Measurements from ENCODE around the gene GTF2F2.
"Not testable (repeated sequence)": the region's sequence is repeated elsewhere in the genome, so short reads cannot be mapped to it uniquely, and the experiment has no call there.

Gene GTF2F2

GRCh38 chr13:45257638-45258333 lies 137.5 kb downstream of the GTF2F2 start:
- DNase-seq: no peak

DNA sequence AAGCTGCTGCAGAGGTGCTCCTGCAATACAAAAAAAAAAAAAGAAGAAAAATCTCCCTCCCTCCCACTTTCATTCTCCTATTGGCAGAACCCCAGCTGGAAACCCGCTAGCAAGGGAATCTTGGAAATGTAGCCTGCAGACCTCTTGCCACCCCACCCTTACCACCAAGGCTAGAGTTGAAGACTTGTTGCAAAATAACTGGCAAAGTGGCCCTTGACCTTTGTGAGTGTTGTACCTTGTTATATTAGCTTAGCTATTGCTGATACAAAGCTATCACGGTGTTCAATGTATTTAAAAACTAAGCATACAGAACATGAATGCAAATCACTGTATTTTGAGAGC lies 138.0 kb downstream of the GTF2F2 start:
- DNase-seq: no peak

GRCh38 chr13:45267215-45267614 lies 146.9 kb downstream of the GTF2F2 start:
- DNase-seq: no peak

DNA sequence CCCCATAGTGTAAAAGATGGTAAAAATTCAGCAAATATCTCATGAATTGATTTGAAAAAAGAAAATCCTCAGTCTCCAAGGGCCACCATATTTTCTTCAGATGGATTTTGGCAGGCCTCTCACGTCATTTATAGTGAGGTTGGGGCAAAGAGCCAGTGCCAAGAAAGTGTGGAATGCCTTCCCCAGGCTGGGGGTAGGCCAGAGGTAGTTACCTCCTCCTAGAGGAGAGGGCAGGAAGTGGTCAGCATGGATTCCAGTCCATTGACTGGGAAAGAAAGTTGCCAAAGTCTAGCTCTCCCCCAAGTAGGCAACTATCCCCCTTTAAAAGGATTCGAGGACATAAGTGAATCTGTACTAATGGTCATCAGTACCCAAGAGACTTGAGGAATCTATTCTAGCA lies 148.9 kb downstream of the GTF2F2 start:
- DNase-seq: no peak

DNA sequence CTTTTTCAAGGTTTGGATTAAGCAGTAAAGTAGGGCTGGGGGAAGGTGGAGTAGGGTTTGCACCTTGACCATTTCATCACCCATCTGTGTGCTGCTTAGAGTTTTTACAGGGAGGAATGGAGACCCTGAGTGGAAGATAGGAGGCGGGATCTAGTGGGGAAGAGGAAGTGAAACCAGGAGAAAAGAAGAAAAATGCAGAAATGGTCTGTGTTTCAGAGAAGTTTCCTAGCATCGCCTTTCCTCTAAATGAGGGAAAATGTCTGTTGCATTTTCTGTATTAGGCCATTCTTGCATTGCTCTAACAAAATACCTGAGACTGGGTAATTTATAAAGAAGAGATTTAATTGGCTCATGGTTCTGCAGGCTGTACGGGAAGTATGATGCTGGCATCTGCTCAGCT lies 156.6 kb downstream of the GTF2F2 start:
- DNase-seq: no peak

DNA sequence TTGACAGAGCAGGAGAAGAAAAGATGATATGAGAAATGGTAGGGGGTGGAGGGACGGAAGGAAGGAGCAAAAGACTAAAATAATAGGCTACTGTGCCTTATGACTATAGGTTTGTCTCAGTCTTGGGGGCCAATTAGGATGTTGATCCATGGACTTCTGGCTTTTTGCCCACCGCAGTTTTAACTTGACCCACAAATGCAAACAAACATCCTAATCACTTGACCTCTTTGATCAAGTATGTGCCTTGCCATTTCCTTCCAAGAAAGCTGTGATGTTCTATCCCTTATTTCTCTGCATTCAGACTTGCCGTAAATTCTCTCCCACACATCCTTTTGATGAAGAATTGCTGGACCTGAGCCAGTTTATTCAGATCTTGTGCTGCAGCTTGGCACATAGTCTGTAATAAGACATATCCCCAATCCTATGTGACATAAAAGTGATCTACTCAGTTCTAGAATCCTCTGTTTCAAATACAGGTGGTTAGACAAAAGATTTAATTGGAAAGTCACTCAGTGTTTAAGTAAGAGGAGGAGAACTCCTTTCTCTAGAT lies 157.9 kb downstream of the GTF2F2 start:
- no peak for DNase-seq

GRCh38 chr13:45280011-45280410 lies 159.7 kb downstream of the GTF2F2 start:
- no peak for DNase-seq

DNA sequence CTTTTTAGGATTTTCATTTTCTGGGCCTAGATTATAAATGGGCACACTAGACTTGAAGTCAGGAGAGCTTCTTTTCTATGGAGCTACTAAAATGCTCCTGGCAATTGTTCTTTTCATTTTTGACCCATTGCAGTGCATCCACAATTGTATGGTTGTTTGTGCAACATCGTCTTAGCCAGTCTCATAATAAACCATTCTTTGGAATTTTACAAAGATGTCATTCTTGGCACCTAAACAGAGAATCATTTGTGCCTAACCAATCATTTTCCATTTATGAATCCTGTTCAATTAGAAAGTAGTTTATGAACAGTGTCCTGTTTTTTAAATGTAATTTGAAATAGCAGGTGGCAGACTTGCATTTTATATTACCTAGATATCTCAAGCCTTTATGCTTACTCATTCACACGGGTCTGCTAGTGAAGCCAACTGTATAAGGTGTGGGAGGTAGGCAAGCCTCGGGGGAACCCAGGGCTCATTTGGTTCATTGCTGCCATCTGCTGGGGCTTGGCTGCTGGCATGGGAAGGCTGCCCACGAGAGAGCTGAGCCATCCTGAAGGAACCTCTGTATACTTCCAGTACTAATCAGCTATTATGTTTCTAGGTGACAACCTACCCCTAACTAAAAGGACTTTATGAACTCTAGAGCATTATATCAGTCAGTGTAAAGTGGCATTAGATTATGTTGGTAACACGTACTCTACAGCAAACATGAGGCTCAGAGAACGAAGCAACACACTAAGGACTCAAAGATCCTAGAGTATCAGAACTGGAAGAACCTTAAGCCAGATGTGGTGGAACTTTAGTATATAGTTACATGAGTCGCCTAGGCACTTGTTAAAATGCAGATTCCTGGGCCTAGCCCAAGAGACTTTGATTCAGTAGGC lies 160.7 kb downstream of the GTF2F2 start:
- DNase-seq: peak; percentile 55

DNA sequence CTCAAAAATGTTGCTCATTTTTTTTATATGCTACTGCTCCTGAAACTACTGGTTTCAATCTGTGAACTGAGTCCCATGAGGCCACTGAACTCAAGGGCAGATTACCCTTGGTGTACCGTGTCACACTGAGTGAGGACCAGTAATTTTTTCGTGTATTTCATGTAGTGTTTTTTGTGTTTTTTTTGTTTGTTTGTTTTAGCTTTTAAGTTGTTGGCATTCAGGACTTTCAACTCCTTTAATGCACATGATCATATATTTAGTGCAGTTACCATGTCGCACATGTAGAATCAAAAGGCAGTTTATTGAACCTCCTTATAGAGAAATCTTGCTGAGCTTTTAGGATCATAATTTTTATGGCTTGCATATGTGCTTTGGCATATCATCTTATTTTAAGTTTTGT lies 162.7 kb downstream of the GTF2F2 start:
- DNase-seq: no peak

GRCh38 chr13:45289936-45290563 lies 169.7 kb downstream of the GTF2F2 start:
- no peak for DNase-seq

- no peak for DNase-seq
Observed at GRCh38 chr13:45292176-45292575, 171.9 kb downstream of the GTF2F2 start.

DNA sequence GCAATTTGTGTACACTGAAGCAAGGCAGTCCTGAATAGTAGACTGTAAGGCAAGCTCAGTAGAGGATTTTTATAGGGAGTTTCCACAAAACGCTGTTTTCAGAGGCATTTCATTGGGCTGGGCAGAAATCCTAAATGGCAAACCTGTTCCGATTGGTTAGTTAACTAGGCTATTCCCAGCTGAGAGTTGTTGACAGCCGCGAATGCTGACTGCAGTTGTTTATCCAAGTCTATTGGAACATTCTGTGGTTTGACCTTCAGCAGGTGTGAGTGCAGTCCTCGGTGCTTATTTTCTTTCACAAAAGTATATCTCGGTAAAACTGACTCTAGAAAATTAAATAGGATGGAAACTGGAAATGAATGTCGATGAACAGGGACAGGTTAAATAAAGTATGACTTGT lies 175.2 kb downstream of the GTF2F2 start:
- no peak for DNase-seq

- no peak for DNase-seq
Observed at GRCh38 chr13:45296259-45296658, 175.9 kb downstream of the GTF2F2 start.

GRCh38 chr13:45297456-45298205 lies 177.3 kb downstream of the GTF2F2 start:
- DNase-seq: no peak

DNA sequence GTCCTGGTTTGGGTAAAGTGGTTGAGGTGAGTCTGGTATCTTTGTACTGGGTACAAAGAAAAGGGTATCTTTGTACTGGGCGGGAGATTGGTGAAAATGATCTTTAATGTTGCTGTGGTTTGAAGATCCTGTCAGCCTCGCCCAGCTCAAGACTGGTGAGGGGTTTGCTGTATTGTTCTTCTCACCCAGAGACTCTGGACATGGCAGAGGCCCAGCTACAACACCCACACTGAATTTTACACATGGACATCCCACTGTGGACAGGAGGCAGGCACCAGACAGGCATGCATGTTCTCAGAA lies 177.8 kb downstream of the GTF2F2 start:
- no peak for DNase-seq

DNA sequence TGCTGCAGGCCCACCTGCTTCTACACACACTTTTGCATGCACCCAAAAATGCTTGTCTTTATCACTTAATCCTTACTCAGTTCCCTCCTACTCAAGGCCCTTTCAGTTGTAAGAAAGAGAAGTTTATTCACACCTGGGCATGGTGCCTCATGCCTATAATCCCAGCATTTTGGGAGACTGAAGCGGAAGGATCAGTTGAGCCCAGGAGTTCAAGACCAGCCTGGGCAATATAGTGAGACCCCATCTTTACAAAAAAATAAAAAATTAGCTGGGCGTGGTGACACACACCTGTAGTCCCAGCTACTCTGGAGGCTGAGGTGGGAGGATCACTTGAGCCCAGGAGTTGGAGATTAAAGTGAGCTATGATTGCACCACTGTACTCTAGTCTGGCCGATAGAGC lies 178.2 kb downstream of the GTF2F2 start:
- DNase-seq: not testable (repeated sequence)

- no peak for DNase-seq
Observed at GRCh38 chr13:45299194-45299593, 178.9 kb downstream of the GTF2F2 start.

- no peak for DNase-seq
Observed at GRCh38 chr13:45300190-45300985, 180.1 kb downstream of the GTF2F2 start.

DNA sequence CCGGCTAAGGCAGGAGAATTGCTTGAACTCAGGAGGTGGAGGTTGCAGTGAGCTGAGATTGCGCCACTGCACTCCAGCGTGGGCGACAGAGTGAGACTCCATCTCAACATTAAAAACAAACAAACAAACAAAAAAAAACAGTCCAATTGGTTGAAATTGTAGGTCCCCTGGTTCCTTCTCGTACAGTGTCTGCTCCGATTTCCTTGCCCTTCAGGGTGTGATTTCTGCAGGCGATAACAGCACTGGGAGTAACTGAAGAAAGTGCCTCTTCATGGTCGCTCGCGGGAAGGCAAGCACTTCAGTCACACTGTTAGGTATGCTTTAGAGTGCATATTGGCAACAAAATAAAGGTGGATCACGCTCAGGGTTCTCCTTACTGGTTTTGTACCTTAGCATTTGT lies 181.0 kb downstream of the GTF2F2 start:
- DNase-seq: no peak

- DNase-seq: no peak
Observed at GRCh38 chr13:45302507-45302906, 182.2 kb downstream of the GTF2F2 start.

GRCh38 chr13:45303026-45303425 lies 182.7 kb downstream of the GTF2F2 start:
- DNase-seq: no peak

DNA sequence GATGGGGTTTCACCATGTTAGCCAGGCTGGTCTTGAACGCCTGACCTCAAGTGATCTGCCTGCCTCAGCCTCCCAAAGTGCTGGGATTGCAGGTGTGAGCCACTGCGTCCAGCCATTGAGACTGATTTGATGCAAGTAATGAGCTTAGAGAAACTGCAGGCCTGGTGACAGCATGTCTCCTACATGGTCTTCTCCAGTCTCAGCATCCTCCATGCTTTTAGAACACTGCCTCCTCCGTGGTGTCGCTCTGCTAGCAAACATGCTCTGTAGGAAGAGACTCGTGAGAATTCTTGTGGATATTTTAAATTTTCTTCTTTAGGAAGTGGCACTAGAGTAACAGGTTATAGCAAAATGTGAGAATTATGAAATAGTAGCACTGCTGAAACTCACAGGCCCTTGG lies 183.6 kb downstream of the GTF2F2 start:
- no peak for DNase-seq
